AG04450 (cell line): ENCODE results near the gene OR2D2. TPM values are rescaled to one million over a fixed set of nuclear protein-coding genes. Genes with fewer than 3 reads are reported as not detected.

Experiments used
- CTCF ChIA-PET: fragments of 300-600, 350-600 bp; formaldehyde crosslinking; extraction: SDS; loops from one replicate; lab custom pipeline; 2022; ENCODE audit warnings: antibody characterized with exemption, inconsistent platforms; lab: Charles Lee
- POLR2A ChIA-PET: fragments of 350-600 bp; formaldehyde crosslinking; extraction: SDS; loops from one replicate; lab custom pipeline; 2021; ENCODE audit warnings: antibody characterized with exemption, inconsistent platforms; lab: Yijun Ruan, JAX
- DNase-seq: peaks from one replicate; pipeline ENCODE4 v3.0.0-alpha.2; 2011; ENCODE audit warnings: low read depth, low spot score
- H3K27ac ChIP-seq: one replicate; pipeline ENCODE4 v1.5.1; 2012; ENCODE audit warnings: low read depth, low read length, control low read depth
- H3K27me3 ChIP-seq: one replicate; pipeline ENCODE4 v1.6.0; 2012; ENCODE audit warnings: low read length; ENCODE audit not compliant: control insufficient read depth, insufficient read depth
- H3K4me3 ChIP-seq: 2 replicates; pipeline ENCODE4 v1.5.1; 2011; ENCODE audit warnings: mild to moderate bottlenecking, low read depth, low read length, control low read depth
- H3K9me3 ChIP-seq: 2 replicates; pipeline ENCODE4 v1.5.1; 2012; ENCODE audit warnings: low read length; ENCODE audit not compliant: control insufficient read depth, insufficient read depth
- CTCF ChIP-seq: IDR thresholded peaks from 2 replicates; pipeline ENCODE4 v1.5.1; 2011; ENCODE audit warnings: low read depth, low read length, control low read depth, inconsistent platforms
- polyA minus RNA-seq: library from RNA; depleted of rRNA, polyadenylated mRNA; stranded (reverse); fragments of >200 nt; gene quantifications from 2 replicates; pipeline ENCODE4 v1.2.3, GENCODE V29; 2011; rRNA and poly(A)+ RNA removed
- polyA plus RNA-seq: library from polyadenylated mRNA; depleted of rRNA; stranded (reverse); fragments of >200 nt; gene quantifications from 2 replicates; pipeline ENCODE4 v1.2.3, GENCODE V29; 2011; rRNA removed

Gene OR2D2
- polyA plus RNA-seq: 0.09 TPM in 1 of 2 replicates, not detected in the other
- polyA minus RNA-seq: 2.0 and 2.3 TPM in 2 replicates

GRCh38 chr11:6892400-6892799 lies at the start of gene OR2D2:
Gene OR2D2 (minus strand): TSS chr11:6892500. CDS start chr11:6892500, 0 bp downstream.
- TF ChIP-seq CTCF: no peak
- DNase-seq: no peak
- Histone ChIP-seq H3K27me3 (no peaks in the 10 kb centered on the region), H3K4me3 (no peak within 1 kb of the TSS), H3K27ac (no peak within 1 kb of the TSS), H3K9me3 (no peaks in the 10 kb centered on the region)
- POLR2A ChIA-PET: no interaction called here
- CTCF ChIA-PET: no interaction called here

GRCh38 chr11:6941970-6942369 lies 49.7 kb upstream of the OR2D2 start:
- Histone ChIP-seq H3K4me3 (no peak overlapping the region), H3K27ac (no peak overlapping the region), H3K27me3 (no peaks in the 10 kb centered on the region), H3K9me3 (no peaks in the 10 kb centered on the region)
- CTCF ChIA-PET: no interaction called here
- DNase-seq: no peak
- no peak for TF ChIP-seq CTCF
- POLR2A ChIA-PET: no interaction called here

GRCh38 chr11:6932145-6932544 lies 39.8 kb upstream of the OR2D2 start:
- H3K27me3 ChIP-seq: no peaks in the 10 kb centered on the region
- no peak for TF ChIP-seq CTCF
- ChIA-PET POLR2A (no interaction called here), CTCF (no interaction called here)
- no peak overlapping the region for H3K27ac ChIP-seq
- no peaks in the 10 kb centered on the region for H3K9me3 ChIP-seq
- H3K4me3 ChIP-seq: no peak overlapping the region
- no peak for DNase-seq

- no peak for DNase-seq
- Histone ChIP-seq H3K9me3 (no peaks in the 10 kb centered on the region), H3K27me3 (no peaks in the 10 kb centered on the region), H3K27ac (no peak overlapping the region), H3K4me3 (no peak overlapping the region)
- ChIA-PET POLR2A (no interaction called here), CTCF (no interaction called here)
- TF ChIP-seq CTCF: no peak
Observed at GRCh38 chr11:6931146-6931713, 38.9 kb upstream of the OR2D2 start.

GRCh38 chr11:6928916-6929315 lies 36.6 kb upstream of the OR2D2 start:
- Histone ChIP-seq H3K27me3 (no peaks in the 10 kb centered on the region), H3K27ac (no peak overlapping the region), H3K9me3 (no peaks in the 10 kb centered on the region), H3K4me3 (no peak overlapping the region)
- no peak for DNase-seq
- no peak for TF ChIP-seq CTCF
- ChIA-PET POLR2A (no interaction called here), CTCF (no interaction called here)
